ENCODE results near the gene GP1BA. TPM values are rescaled to one million over a fixed set of nuclear protein-coding genes. Genes with fewer than 3 reads are reported as not detected.
A peak's percentile ranks its signal among the peaks of the same experiment; 100 is the strongest.

Gene GP1BA
- total and polyA plus RNA-seq, 2 of the 8 experiments (the other 6 are each of a cell fraction or from before 2014, with no cell fraction given): not detected

DNA sequence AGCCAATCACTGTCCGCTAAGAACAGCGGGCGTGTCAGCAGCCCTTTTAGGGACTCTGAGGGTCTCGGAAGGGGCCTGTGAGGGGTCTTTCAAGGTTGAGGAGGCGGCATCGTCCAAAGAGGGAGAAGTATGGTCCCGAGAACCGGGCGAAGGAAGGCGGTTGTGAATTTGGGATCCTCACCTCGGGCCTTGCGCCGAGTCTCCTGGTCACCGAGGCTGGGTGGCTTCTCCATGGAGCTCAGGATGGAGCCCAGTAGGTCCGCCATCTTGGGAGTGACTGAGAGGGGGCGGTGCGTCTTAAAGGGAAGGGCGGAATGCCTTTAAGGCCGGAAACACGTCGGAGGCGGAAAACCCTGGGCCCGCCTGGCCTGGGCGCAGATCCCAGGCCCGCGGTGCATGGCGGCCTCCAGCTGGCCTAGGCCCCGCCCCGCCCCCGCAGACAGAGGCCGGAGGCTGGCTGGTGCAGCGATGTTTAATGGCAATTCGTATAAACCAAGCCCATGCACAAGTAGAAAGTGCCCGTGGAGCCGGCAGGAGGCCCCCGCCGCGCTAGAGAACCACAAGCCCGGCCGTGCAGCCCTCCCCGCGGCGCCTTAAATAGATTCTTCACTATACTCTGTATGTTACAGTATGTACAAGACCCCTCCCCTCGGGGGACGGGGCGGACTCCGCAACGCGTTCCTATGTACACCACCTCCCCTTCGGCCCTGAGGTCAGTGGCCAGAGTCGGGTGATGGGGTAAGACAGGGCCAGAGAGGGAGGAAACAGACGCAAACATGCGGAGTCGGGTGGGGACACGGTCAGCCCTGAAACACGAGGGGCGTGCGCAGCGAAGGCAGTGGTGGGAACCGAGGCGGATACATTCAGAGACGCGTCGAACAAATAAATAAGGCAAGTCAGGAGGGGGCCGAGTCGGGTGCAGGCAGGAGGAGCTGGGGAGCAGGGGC lies 35.7 kb downstream of the GP1BA start, which contains the start of gene SPAG7 (continued):
- TF ChIP-seq TAF1 (IDR thresholded peaks at IDR 0.05; ENCODE audit: low read depth, low read length): peak; percentile 92
- peak; percentile 23 for TF ChIP-seq ASH2L (IDR thresholded peaks at IDR 0.05; ENCODE audit: low read length)
- TF ChIP-seq, protein P1, sequence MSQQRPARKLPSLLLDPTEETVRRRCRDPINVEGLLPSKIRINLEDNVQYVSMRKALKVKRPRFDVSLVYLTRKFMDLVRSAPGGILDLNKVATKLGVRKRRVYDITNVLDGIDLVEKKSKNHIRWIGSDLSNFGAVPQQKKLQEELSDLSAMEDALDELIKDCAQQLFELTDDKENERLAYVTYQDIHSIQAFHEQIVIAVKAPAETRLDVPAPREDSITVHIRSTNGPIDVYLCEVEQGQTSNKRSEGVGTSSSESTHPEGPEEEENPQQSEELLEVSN (IDR thresholded peaks at IDR 0.05): peak; percentile 52
- TF ChIP-seq TBP (IDR thresholded peaks at IDR 0.05; ENCODE audit: low read depth, low read length): peak; percentile 69
- peak; percentile 63; the same call in 1 of the 2 replicates for TF ChIP-seq GTF2F1 (IDR thresholded peaks at IDR 0.05; ENCODE audit: borderline replicate concordance, low read depth, low read length)
- TF ChIP-seq SP2 (IDR thresholded peaks at IDR 0.05; ENCODE audit: low read length): peak; percentile 3; the same call in 1 of the 2 replicates
- peak; percentile 43; the same call in 1 of the 2 replicates for TF ChIP-seq SRF (IDR thresholded peaks at IDR 0.05; ENCODE audit: low read depth, low read length)
- peak; percentile 47 for TF ChIP-seq KDM4A (IDR thresholded peaks at IDR 0.05; ENCODE audit: low read depth, low read length, severe bottlenecking)
- TF ChIP-seq NANOG (IDR thresholded peaks at IDR 0.05; ENCODE audit: insufficient read depth, low read depth, low read length, poor library complexity, severe bottlenecking): peak; percentile 5
- no peak for TF ChIP-seq BRCA1 (IDR thresholded peaks at IDR 0.05; ENCODE audit: low read depth, low read length)
- no peak for TF ChIP-seq POU5F1 (IDR thresholded peaks at IDR 0.05; ENCODE audit: low read depth, low read length)
- TF ChIP-seq TAF7 (optimal IDR thresholded peaks at IDR 0.05; ENCODE audit: borderline replicate concordance, low read depth, low read length): peak; percentile 77
- peak; percentile 85; the same call in 1 of the 2 replicates for TF ChIP-seq EGR1 (IDR thresholded peaks at IDR 0.05; ENCODE audit: borderline replicate concordance, low read depth, low read length)
- TF ChIP-seq SP4 (IDR thresholded peaks at IDR 0.05; ENCODE audit: low read length): no peak
- no peak for TF ChIP-seq MAFK (IDR thresholded peaks at IDR 0.05; ENCODE audit: low read depth, low read length)
- peak; percentile 93 for TF ChIP-seq PHF8 (conservative IDR thresholded peaks at IDR 0.05; ENCODE audit: low read depth, low read length)
- TF ChIP-seq EP300 (IDR thresholded peaks at IDR 0.05; ENCODE audit: borderline replicate concordance in 1 of 2, low read depth in 2 of 2, low read length in 2 of 2): peak in 1 of 2 experiments; percentile 28; a peak in 1 of 3 replicates
- TF ChIP-seq TEAD4 (IDR thresholded peaks at IDR 0.05; ENCODE audit: low read depth, low read length): peak; percentile 64; the same call in 1 of the 2 replicates
- no peak for TF ChIP-seq JUND (IDR thresholded peaks at IDR 0.05; ENCODE audit: low read length)
- TF ChIP-seq RBBP5 (IDR thresholded peaks at IDR 0.05; ENCODE audit: borderline replicate concordance, low read depth, low read length): peak; percentile 11; the same call in 1 of the 2 replicates
- no peak for TF ChIP-seq JUN (IDR thresholded peaks at IDR 0.05; ENCODE audit: low read depth, low read length)
- TF ChIP-seq RFX5 (IDR thresholded peaks at IDR 0.05; ENCODE audit: borderline replicate concordance, low read depth, low read length): no peak
- peak; percentile 33 to 78; a peak in 3 of 4 replicates for TF ChIP-seq SIN3A (conservative IDR thresholded peaks at IDR 0.05 in 1 of 2, IDR thresholded peaks at IDR 0.05 in 1 of 2; ENCODE audit: low read depth in 1 of 2, low read length in 2 of 2)
